ENCODE data around the gene SMAGP.
A peak's percentile ranks its signal among the peaks of the same experiment; 100 is the strongest.
"Not testable (repeated sequence)": the region's sequence is repeated elsewhere in the genome, so short reads cannot be mapped to it uniquely, and the experiment has no call there.

SMAGP gene

GRCh38 chr12:51293696-51294095 lies 23.5 kb upstream of the SMAGP start:
- no peaks in the 10 kb centered on the region for H3K36me3 ChIP-seq
- no peaks in the 10 kb centered on the region for H3K9me3 ChIP-seq
- H3K4me3 ChIP-seq: no peak overlapping the region
- H3K9ac ChIP-seq: no peak overlapping the region
- H3K4me1 ChIP-seq: peaks cover 13% of the 10 kb centered on the region
- TF ChIP-seq Cebpa-rat (IDR thresholded peaks at IDR 0.05): no peak
- H4K20me1 ChIP-seq: no peaks in the 10 kb centered on the region
- H3K27me3 ChIP-seq: no peaks in the 10 kb centered on the region
- no peak overlapping the region for H3K4me2 ChIP-seq
- no peak overlapping the region for H3K27ac ChIP-seq

GRCh38 chr12:51291603-51292513 lies 21.6 kb upstream of the SMAGP start:
- Histone ChIP-seq H3K4me1 (peaks cover 13% of the 10 kb centered on the region), H3K4me2 (peak overlapping the region; percentile 45)
- H3K27ac ChIP-seq, H3K36me3 ChIP-seq, H3K4me3 ChIP-seq, H3K27me3 ChIP-seq, H3K9ac ChIP-seq, H3K9me3 ChIP-seq, H4K20me1 ChIP-seq: not testable (repeated sequence)

- no peaks in the 10 kb centered on the region for H3K9me3 ChIP-seq
Observed at GRCh38 chr12:51285843-51286242, 15.6 kb upstream of the SMAGP start.

GRCh38 chr12:51281202-51281924 lies 11.1 kb upstream of the SMAGP start:
- H3K27me3 ChIP-seq: no peaks in the 10 kb centered on the region
- H3K27ac ChIP-seq: no peak overlapping the region
- no peak overlapping the region for H3K4me3 ChIP-seq
- no peaks in the 10 kb centered on the region for H3K36me3 ChIP-seq
- H3K9me3 ChIP-seq: no peaks in the 10 kb centered on the region
- TF ChIP-seq Cebpa-rat (IDR thresholded peaks at IDR 0.05): no peak
- no peaks in the 10 kb centered on the region for H3K4me1 ChIP-seq
- no peaks in the 10 kb centered on the region for H4K20me1 ChIP-seq
- no peak overlapping the region for H3K9ac ChIP-seq
- H3K4me2 ChIP-seq: no peak overlapping the region

More at GRCh38 chr12:51285843-51286242, 15.6 kb upstream of the SMAGP start:
- Histone ChIP-seq H4K20me1 (no peaks in the 10 kb centered on the region), H3K27ac (no peak overlapping the region), H3K36me3 (no peaks in the 10 kb centered on the region), H3K9ac (no peak overlapping the region), H3K27me3 (no peaks in the 10 kb centered on the region), H3K4me2 (no peak overlapping the region), H3K4me3 (no peak overlapping the region), H3K4me1 (no peaks in the 10 kb centered on the region)
- no peak for TF ChIP-seq Cebpa-rat (IDR thresholded peaks at IDR 0.05)

- Histone ChIP-seq H3K4me1 (peaks cover 13% of the 10 kb centered on the region), H3K27me3 (0 out of 2 replicates have a peak, but pooled peaks cover 4% of the 10 kb centered on the region), H3K36me3 (no peaks in the 10 kb centered on the region), H3K4me3 (no peak overlapping the region), H4K20me1 (no peaks in the 10 kb centered on the region), H3K27ac (no peak overlapping the region), H3K9ac (no peak overlapping the region), H3K9me3 (no peaks in the 10 kb centered on the region), H3K4me2 (no peak overlapping the region)
- no peak for TF ChIP-seq Cebpa-rat (IDR thresholded peaks at IDR 0.05)
Observed at GRCh38 chr12:51275088-51275487, 4.9 kb upstream of the SMAGP start.

GRCh38 chr12:51272810-51273209 lies 2.6 kb upstream of the SMAGP start:
- peaks cover 26% of the 10 kb centered on the region for H3K4me1 ChIP-seq
- H4K20me1 ChIP-seq, H3K9me3 ChIP-seq, H3K27me3 ChIP-seq, H3K36me3 ChIP-seq, H3K4me3 ChIP-seq, H3K27ac ChIP-seq, H3K9ac ChIP-seq, H3K4me2 ChIP-seq: not testable (repeated sequence)

- H3K4me2 ChIP-seq: peak overlapping the region; percentile 97
- peak overlapping the region; percentile 74 for H3K4me3 ChIP-seq
- no peaks in the 10 kb centered on the region for H3K36me3 ChIP-seq
- no peak overlapping the region; the same call in 1 of the 2 replicates for H3K9ac ChIP-seq
- H3K4me1 ChIP-seq: peaks cover 26% of the 10 kb centered on the region
- H3K27ac ChIP-seq: no peak overlapping the region
- no peaks in the 10 kb centered on the region for H4K20me1 ChIP-seq
- H3K27me3 ChIP-seq: 0 out of 2 replicates have a peak, but pooled peaks cover 4% of the 10 kb centered on the region
- H3K9me3 ChIP-seq: no peaks in the 10 kb centered on the region
- no peak for TF ChIP-seq Cebpa-rat (IDR thresholded peaks at IDR 0.05)
Observed at GRCh38 chr12:51270951-51271518, 820 bp upstream of the SMAGP start.

- Histone ChIP-seq H3K36me3 (no peaks in the 10 kb centered on the region), H3K9me3 (no peaks in the 10 kb centered on the region), H3K27ac (peak overlapping the region; percentile 42; the same call in 1 of the 2 replicates), H3K4me1 (peaks cover 30% of the 10 kb centered on the region), H3K9ac (peak overlapping the region; percentile 75; the same call in 1 of the 2 replicates), H4K20me1 (no peaks in the 10 kb centered on the region), H3K4me3 (peak overlapping the region; percentile 74), H3K27me3 (0 out of 2 replicates have a peak, but pooled peaks cover 4% of the 10 kb centered on the region), H3K4me2 (peak overlapping the region; percentile 97)
- no peak for TF ChIP-seq Cebpa-rat (IDR thresholded peaks at IDR 0.05)
Observed at GRCh38 chr12:51269174-51270066, 795 bp downstream of the SMAGP start.

GRCh38 chr12:51265024-51265423 lies 5.2 kb downstream of the SMAGP start:
- Histone ChIP-seq H3K4me3 (no peak overlapping the region), H4K20me1 (no peaks in the 10 kb centered on the region), H3K9ac (no peak overlapping the region), H3K27me3 (no peaks in the 10 kb centered on the region), H3K4me2 (no peak overlapping the region), H3K36me3 (no peaks in the 10 kb centered on the region), H3K27ac (no peak overlapping the region), H3K4me1 (peaks cover 16% of the 10 kb centered on the region), H3K9me3 (no peaks in the 10 kb centered on the region)
- TF ChIP-seq Cebpa-rat (IDR thresholded peaks at IDR 0.05): no peak

All from BLaER1 (cell line).